ENCODE results near the gene KPNA2. TPM values are rescaled to one million over a fixed set of nuclear protein-coding genes. Genes with fewer than 3 reads are reported as not detected.
A peak's percentile ranks its signal among the peaks of the same experiment; 100 is the strongest.

The KPNA2 gene
- total and polyA plus RNA-seq, 9 of the 15 experiments (the other 6 are each of a cell fraction or from before 2014, with no cell fraction given): 132 to 984 (median 241) TPM

DNA sequence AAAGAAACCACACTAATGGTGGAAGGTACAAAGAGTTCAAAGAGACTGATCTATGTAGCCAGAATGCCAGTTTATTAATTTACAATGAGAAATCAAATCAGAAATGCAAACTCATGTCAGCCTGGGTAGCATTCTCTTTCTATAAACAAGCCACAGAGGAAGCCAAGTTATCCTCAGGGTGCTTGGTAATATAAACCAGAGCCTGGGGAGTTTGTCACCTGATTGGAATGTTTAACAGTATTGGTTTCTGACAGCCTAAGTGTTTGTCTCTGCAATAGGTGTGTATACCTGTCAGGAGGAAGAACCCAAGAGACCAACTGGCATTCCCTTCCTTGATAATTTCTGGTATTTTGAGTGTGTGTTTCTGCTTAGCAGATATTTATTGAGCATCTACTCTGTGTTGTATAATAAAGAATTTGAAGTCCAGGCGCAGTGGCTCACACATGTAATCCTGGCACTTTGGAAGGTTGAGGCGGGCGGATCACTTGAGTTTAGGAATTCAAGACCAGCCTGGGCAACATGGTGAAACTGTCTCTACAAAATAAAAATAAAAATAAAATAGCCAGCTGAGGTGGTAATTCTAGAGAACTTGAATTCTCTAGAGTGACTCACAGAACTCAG, 36.1 kb upstream of the KPNA2 start:
- intact Hi-C loops (cut with micrococcal nuclease) (no loop called here), in situ Hi-C loops (cut with MboI) (no loop called here)
- H2AFZ ChIP-seq (ENCODE audit: low read depth, low read length): no peak overlapping the region
- peaks cover 6 to 12% of the 10 kb centered on the region in 2 experiments for H3K4me1 ChIP-seq (replicated peaks in 1 of 2; ENCODE audit: control insufficient read depth in 2 of 2, insufficient read depth in 2 of 2, low read length in 2 of 2)
- H3K9ac ChIP-seq (ENCODE audit: insufficient read depth in 1 of 2, low read depth in 2 of 2, low read length in 2 of 2): no peak overlapping the region
- BruUV-seq (replicated peaks): no TSS peak
- H3K36me3 ChIP-seq (ENCODE audit: control insufficient read depth, insufficient read depth, low read length): no peaks in the 10 kb centered on the region
- no peaks in the 10 kb centered on the region for H3K9me1 ChIP-seq (ENCODE audit: control insufficient read depth, insufficient read depth, low read length)
- H3K27me3 ChIP-seq (ENCODE audit: control insufficient read depth in 2 of 2, insufficient read depth in 2 of 2, low read length in 2 of 2): no peaks in the 10 kb centered on the region
- 39% methylated on average over 3 of the region's 3 CpGs for WGBS (ENCODE audit: insufficient coverage, low coverage, missing lambda C conversion rate)
- DNase-seq (ENCODE audit: extremely low read depth in 1 of 4, low spot score in 3 of 4) (no peak), FAIRE-seq (peak; percentile 60), ATAC-seq (no peak)
- H4K20me1 ChIP-seq (replicated peaks; ENCODE audit: control insufficient read depth, insufficient read depth, low read length): no peaks in the 10 kb centered on the region
- no peak overlapping the region for H3K4me3 ChIP-seq
- no peak overlapping the region for H3K27ac ChIP-seq (ENCODE audit: extremely low read depth, low read depth, low read length)
- ChIA-PET POLR2A (no interaction called here), CTCF (ENCODE audit: low intra/inter-chr PET ratio) (no interaction called here)
- no peaks in the 10 kb centered on the region for H3K9me3 ChIP-seq (replicated peaks; ENCODE audit: control insufficient read depth, insufficient read depth, low read depth, low read length)
- H3K79me2 ChIP-seq (ENCODE audit: control insufficient read depth, insufficient read depth, low read length): peaks cover 8% of the 10 kb centered on the region; the same call in 1 of the 3 replicates
- H3K4me2 ChIP-seq (ENCODE audit: insufficient read depth, low read length): no peak overlapping the region
- TF ChIP-seq ARHGAP35 (IDR thresholded peaks at IDR 0.05; ENCODE audit: partially characterized antibody) (no peak), RHOXF2B (CRISPR knock-in tag; conservative IDR thresholded peaks at IDR 0.05) (no peak), ZNF165 (CRISPR knock-in tag; IDR thresholded peaks at IDR 0.05; ENCODE audit: borderline replicate concordance) (no peak)

DNA sequence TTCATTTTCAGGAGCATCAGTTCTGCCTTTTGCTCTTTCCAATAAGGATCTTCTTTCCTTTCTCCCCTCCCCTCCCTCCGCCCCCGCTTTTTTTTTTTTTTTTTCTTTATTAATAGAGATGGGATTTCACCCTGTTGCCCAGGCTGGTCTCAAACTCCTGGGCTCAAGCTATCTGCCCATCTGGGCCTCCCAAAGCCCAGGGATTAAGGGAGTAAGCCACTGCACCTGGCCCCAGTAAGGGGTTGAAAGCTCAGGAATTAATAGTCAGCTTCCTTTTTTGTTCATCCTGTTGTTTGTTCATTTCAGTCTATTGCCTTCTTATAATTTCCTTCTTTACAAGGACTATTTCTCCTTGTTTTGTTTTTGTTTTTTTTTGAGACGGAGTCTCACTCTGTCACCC, 31.3 kb upstream of the KPNA2 start:
- H3K4me3 ChIP-seq: no peak overlapping the region
- H3K79me2 ChIP-seq (ENCODE audit: control insufficient read depth, insufficient read depth, low read length): no peaks in the 10 kb centered on the region
- no peaks in the 10 kb centered on the region for H3K9me1 ChIP-seq (ENCODE audit: control insufficient read depth, insufficient read depth, low read length)
- no TSS peak for BruUV-seq (replicated peaks)
- H3K27me3 ChIP-seq (ENCODE audit: control insufficient read depth in 2 of 2, insufficient read depth in 2 of 2, low read length in 2 of 2): no peaks in the 10 kb centered on the region
- CTCF ChIA-PET (ENCODE audit: low intra/inter-chr PET ratio): no interaction called here
- H3K9ac ChIP-seq (ENCODE audit: insufficient read depth in 1 of 2, low read depth in 2 of 2, low read length in 2 of 2): no peak overlapping the region
- TF ChIP-seq EGR1 (conservative IDR thresholded peaks at IDR 0.05): peak; percentile 56
- TF ChIP-seq ZNF76 (CRISPR knock-in tag; IDR thresholded peaks at IDR 0.05; ENCODE audit: borderline replicate concordance): no peak
- H2AFZ ChIP-seq (ENCODE audit: low read depth, low read length): no peak overlapping the region
- H3K9me3 ChIP-seq (replicated peaks; ENCODE audit: control insufficient read depth, insufficient read depth, low read depth, low read length): no peaks in the 10 kb centered on the region
- H3K27ac ChIP-seq (ENCODE audit: extremely low read depth, low read depth, low read length): no peak overlapping the region
- in situ Hi-C loops (cut with MboI): no loop called here
- POLR2A ChIA-PET: no interaction called here
- H3K4me2 ChIP-seq (ENCODE audit: insufficient read depth, low read length): no peak overlapping the region
- H3K36me3 ChIP-seq (ENCODE audit: control insufficient read depth, insufficient read depth, low read length): no peaks in the 10 kb centered on the region
- no peak for ATAC-seq
- no peaks in the 10 kb centered on the region for H4K20me1 ChIP-seq (replicated peaks; ENCODE audit: control insufficient read depth, insufficient read depth, low read length)
- intact Hi-C loops (cut with micrococcal nuclease): no loop called here
- WGBS (ENCODE audit: insufficient coverage, low coverage, missing lambda C conversion rate): 100% methylated on average over 1 of the region's 3 CpGs
- no peaks in the 10 kb centered on the region; a peak in 1 of 5 replicates for H3K4me1 ChIP-seq (replicated peaks in 1 of 2; ENCODE audit: control insufficient read depth in 2 of 2, insufficient read depth in 2 of 2, low read length in 2 of 2)
- DNase-seq (ENCODE audit: extremely low read depth in 1 of 4, low spot score in 3 of 4): no peak
- no peak for FAIRE-seq

Data from K562 (cell line).